HepG2 (cell line): Measurements from ENCODE around the gene ANAPC1. TPM values are rescaled to one million over a fixed set of nuclear protein-coding genes. Genes with fewer than 3 reads are reported as not detected.

Experiments
- ATAD3A ChIP-seq: sonication (generic); formaldehyde crosslinking; IDR thresholded peaks from 2 replicates; pipeline ENCODE4 v1.4.0; 2020; ENCODE audit warnings: missing genetic modification reagents
- ERF ChIP-seq: IDR thresholded peaks from 2 replicates; pipeline ENCODE4 v1.6.1; 2018; ENCODE audit warnings: missing biosample characterization, missing genetic modification reagents
- ETV5 ChIP-seq: IDR thresholded peaks from 2 replicates; pipeline ENCODE4 v1.6.1; 2018; ENCODE audit warnings: missing biosample characterization, missing genetic modification reagents, inconsistent platforms, borderline replicate concordance
- KAT7 ChIP-seq: IDR thresholded peaks from 2 replicates; pipeline ENCODE4 v1.6.1; 2018; ENCODE audit warnings: borderline replicate concordance, missing compliant biosample characterization
- NCOA5 ChIP-seq: sonication (generic); formaldehyde crosslinking; IDR thresholded peaks from 2 replicates; pipeline ENCODE4 v1.4.0; 2020; ENCODE audit warnings: missing genetic modification reagents
- TBL1XR1 ChIP-seq: fragments of 150-350 bp; IDR thresholded peaks from 2 replicates; pipeline ENCODE4 v1.6.1; 2014; ENCODE audit warnings: borderline replicate concordance, low read length; ENCODE audit not compliant: partially characterized antibody
- ZNF33A ChIP-seq: sonication (generic); formaldehyde crosslinking; IDR thresholded peaks from 2 replicates; pipeline ENCODE4 v1.5.1; 2020; ENCODE audit warnings: missing genetic modification reagents, mild to moderate bottlenecking, moderate library complexity, borderline replicate concordance
- ZNF660 ChIP-seq: sonication (generic); formaldehyde crosslinking; IDR thresholded peaks from 2 replicates; pipeline ENCODE4 v1.5.1; 2020; ENCODE audit warnings: mild to moderate bottlenecking, low read depth, missing genetic modification reagents, borderline replicate concordance
- polyA plus RNA-seq, 8 experiments: library from polyadenylated mRNA; depleted of rRNA in 3 of 8; stranded (reverse) in 7 of 8; unstranded in 1 of 8; fragments of >200 nt; fragmentation: Illumina TruSeq in 4 of 8; extraction: Trizol in 4 of 8; gene quantifications; 2 replicates each; pipeline versions ENCODE4 v1.2.1 to v1.2.3, GENCODE V29; 2011 to 2016; ENCODE audit warnings: low read depth in 4 of 8, missing spikeins in 1 of 8, mixed read lengths in 1 of 8; ENCODE audit not compliant: insufficient read depth in 1 of 8
- total RNA-seq, 5 experiments: library from RNA; depleted of rRNA; stranded (reverse); fragments of >200 nt; fragmentation: Illumina TruSeq; extraction: Trizol; gene quantifications; 2 replicates each; pipeline ENCODE4 v1.2.3, GENCODE V29; 2016; ENCODE audit warnings: low read depth in 1 of 5
- TF ChIP-seq, protein P1 (sequence below): sonication (generic); formaldehyde crosslinking; IDR thresholded peaks from 2 replicates; pipeline ENCODE4 v1.5.0; 2020; ENCODE audit warnings: mild to moderate bottlenecking, missing genetic modification reagents
- TF ChIP-seq, protein P2 (sequence below): sonication (generic); formaldehyde crosslinking; IDR thresholded peaks from 2 replicates; pipeline ENCODE4 v1.5.0; 2020; ENCODE audit warnings: missing genetic modification reagents
- TF ChIP-seq, protein P3 (sequence below): sonication (generic); formaldehyde crosslinking; conservative IDR thresholded peaks from 2 replicates; pipeline ENCODE4 v1.8.0; 2022; ENCODE audit warnings: low read depth, missing genetic modification reagents
- TF ChIP-seq, protein P4 (sequence below): sonication (generic); formaldehyde crosslinking; IDR thresholded peaks from 2 replicates; pipeline ENCODE4 v1.5.0; 2020; ENCODE audit warnings: mild to moderate bottlenecking, missing genetic modification reagents, borderline replicate concordance
- TF ChIP-seq, protein P5 (sequence below): sonication (generic); formaldehyde crosslinking; IDR thresholded peaks from 2 replicates; pipeline ENCODE4 v1.5.0; 2020; ENCODE audit warnings: missing genetic modification reagents

Gene ANAPC1
- total and polyA plus RNA-seq, 2 of the 13 experiments (the other 11 are each of a cell fraction or from before 2014, with no cell fraction given) = 50.0 to 89.7 TPM

DNA sequence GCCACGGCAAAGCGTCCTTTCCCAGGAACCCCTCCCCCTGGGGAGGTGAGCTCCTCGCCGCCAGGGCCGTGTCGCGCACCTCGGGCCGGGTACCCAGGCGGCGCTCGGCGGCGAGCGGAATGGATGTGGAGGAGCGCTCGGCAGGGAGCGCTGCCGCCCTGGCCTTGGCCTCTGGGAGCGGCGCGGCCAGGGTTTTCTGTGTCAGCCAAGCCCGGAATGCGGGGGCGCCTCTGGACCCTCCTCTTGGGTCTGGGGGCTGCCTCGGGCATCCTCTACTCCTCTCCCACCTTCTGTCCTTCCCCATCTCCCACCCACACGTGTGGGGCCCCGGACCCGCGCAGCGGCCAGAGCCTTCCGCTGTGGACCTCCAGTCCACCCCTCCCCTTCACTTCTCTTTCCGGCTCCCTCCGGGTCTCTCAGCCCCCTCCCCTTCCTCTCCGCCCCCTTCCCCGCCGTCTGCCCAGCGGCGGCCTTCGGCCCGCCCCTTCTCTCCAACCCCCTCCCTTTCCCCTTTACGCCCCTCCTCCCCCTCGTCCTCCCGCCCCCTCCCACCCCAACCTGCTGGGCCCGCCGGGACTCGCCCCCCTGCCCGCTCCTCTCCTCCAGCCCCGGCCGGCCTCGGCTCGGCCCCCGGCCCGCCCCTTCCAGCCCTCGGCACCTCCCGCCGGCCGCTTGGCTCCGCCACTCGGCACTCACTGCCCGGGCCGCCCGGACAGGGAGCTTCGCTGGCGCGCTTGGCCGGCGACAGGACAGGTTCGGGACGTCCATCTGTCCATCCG, 14.1 kb upstream of the ANAPC1 start, which contains the start of gene MERTK (continued):
- TF ChIP-seq, protein P1, sequence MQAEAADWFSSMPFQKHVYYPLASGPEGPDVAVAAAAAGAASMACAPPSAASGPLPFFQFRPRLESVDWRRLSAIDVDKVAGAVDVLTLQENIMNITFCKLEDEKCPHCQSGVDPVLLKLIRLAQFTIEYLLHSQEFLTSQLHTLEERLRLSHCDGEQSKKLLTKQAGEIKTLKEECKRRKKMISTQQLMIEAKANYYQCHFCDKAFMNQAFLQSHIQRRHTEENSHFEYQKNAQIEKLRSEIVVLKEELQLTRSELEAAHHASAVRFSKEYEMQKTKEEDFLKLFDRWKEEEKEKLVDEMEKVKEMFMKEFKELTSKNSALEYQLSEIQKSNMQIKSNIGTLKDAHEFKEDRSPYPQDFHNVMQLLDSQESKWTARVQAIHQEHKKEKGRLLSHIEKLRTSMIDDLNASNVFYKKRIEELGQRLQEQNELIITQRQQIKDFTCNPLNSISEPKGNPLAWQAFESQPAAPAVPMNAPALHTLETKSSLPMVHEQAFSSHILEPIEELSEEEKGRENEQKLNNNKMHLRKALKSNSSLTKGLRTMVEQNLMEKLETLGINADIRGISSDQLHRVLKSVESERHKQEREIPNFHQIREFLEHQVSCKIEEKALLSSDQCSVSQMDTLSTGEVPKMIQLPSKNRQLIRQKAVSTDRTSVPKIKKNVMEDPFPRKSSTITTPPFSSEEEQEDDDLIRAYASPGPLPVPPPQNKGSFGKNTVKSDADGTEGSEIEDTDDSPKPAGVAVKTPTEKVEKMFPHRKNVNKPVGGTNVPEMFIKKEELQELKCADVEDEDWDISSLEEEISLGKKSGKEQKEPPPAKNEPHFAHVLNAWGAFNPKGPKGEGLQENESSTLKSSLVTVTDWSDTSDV (CRISPR knock-in tag) = no peak; the same call in 1 of the 2 replicates
- TF ChIP-seq ETV5 (CRISPR knock-in tag) (peak; percentile 91), ZNF660 (CRISPR knock-in tag) (no peak), NCOA5 (CRISPR knock-in tag) (no peak), TBL1XR1 (no peak), ATAD3A (CRISPR knock-in tag) (no peak), ERF (CRISPR knock-in tag) (peak; percentile 85), ZNF33A (peak; percentile 82; the same call in 1 of the 2 replicates), KAT7 (CRISPR knock-in tag) (peak; percentile 97)
- TF ChIP-seq, protein P2, sequence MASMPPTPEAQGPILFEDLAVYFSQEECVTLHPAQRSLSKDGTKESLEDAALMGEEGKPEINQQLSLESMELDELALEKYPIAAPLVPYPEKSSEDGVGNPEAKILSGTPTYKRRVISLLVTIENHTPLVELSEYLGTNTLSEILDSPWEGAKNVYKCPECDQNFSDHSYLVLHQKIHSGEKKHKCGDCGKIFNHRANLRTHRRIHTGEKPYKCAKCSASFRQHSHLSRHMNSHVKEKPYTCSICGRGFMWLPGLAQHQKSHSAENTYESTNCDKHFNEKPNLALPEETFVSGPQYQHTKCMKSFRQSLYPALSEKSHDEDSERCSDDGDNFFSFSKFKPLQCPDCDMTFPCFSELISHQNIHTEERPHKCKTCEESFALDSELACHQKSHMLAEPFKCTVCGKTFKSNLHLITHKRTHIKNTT (CRISPR knock-in tag) = 0 out of 2 replicates have a peak, but pooled peaks have one; percentile 43
- TF ChIP-seq, protein P3, sequence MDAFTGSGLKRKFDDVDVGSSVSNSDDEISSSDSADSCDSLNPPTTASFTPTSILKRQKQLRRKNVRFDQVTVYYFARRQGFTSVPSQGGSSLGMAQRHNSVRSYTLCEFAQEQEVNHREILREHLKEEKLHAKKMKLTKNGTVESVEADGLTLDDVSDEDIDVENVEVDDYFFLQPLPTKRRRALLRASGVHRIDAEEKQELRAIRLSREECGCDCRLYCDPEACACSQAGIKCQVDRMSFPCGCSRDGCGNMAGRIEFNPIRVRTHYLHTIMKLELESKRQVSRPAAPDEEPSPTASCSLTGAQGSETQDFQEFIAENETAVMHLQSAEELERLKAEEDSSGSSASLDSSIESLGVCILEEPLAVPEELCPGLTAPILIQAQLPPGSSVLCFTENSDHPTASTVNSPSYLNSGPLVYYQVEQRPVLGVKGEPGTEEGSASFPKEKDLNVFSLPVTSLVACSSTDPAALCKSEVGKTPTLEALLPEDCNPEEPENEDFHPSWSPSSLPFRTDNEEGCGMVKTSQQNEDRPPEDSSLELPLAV (CRISPR knock-in tag) = peak; percentile 9; the same call in 1 of the 2 replicates
- TF ChIP-seq, protein P4, sequence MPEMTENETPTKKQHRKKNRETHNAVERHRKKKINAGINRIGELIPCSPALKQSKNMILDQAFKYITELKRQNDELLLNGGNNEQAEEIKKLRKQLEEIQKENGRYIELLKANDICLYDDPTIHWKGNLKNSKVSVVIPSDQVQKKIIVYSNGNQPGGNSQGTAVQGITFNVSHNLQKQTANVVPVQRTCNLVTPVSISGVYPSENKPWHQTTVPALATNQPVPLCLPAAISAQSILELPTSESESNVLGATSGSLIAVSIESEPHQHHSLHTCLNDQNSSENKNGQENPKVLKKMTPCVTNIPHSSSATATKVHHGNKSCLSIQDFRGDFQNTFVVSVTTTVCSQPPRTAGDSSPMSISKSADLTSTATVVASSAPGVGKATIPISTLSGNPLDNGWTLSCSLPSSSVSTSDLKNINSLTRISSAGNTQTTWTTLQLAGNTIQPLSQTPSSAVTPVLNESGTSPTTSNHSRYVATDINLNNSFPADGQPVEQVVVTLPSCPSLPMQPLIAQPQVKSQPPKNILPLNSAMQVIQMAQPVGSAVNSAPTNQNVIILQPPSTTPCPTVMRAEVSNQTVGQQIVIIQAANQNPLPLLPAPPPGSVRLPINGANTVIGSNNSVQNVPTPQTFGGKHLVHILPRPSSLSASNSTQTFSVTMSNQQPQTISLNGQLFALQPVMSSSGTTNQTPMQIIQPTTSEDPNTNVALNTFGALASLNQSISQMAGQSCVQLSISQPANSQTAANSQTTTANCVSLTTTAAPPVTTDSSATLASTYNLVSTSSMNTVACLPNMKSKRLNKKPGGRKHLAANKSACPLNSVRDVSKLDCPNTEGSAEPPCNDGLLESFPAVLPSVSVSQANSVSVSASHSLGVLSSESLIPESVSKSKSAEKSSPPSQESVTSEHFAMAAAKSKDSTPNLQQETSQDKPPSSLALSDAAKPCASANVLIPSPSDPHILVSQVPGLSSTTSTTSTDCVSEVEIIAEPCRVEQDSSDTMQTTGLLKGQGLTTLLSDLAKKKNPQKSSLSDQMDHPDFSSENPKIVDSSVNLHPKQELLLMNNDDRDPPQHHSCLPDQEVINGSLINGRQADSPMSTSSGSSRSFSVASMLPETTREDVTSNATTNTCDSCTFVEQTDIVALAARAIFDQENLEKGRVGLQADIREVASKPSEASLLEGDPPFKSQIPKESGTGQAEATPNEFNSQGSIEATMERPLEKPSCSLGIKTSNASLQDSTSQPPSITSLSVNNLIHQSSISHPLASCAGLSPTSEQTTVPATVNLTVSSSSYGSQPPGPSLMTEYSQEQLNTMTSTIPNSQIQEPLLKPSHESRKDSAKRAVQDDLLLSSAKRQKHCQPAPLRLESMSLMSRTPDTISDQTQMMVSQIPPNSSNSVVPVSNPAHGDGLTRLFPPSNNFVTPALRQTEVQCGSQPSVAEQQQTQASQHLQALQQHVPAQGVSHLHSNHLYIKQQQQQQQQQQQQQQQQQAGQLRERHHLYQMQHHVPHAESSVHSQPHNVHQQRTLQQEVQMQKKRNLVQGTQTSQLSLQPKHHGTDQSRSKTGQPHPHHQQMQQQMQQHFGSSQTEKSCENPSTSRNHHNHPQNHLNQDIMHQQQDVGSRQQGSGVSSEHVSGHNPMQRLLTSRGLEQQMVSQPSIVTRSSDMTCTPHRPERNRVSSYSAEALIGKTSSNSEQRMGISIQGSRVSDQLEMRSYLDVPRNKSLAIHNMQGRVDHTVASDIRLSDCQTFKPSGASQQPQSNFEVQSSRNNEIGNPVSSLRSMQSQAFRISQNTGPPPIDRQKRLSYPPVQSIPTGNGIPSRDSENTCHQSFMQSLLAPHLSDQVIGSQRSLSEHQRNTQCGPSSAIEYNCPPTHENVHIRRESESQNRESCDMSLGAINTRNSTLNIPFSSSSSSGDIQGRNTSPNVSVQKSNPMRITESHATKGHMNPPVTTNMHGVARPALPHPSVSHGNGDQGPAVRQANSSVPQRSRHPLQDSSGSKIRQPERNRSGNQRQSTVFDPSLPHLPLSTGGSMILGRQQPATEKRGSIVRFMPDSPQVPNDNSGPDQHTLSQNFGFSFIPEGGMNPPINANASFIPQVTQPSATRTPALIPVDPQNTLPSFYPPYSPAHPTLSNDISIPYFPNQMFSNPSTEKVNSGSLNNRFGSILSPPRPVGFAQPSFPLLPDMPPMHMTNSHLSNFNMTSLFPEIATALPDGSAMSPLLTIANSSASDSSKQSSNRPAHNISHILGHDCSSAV (CRISPR knock-in tag) = no peak
- TF ChIP-seq, protein P5, sequence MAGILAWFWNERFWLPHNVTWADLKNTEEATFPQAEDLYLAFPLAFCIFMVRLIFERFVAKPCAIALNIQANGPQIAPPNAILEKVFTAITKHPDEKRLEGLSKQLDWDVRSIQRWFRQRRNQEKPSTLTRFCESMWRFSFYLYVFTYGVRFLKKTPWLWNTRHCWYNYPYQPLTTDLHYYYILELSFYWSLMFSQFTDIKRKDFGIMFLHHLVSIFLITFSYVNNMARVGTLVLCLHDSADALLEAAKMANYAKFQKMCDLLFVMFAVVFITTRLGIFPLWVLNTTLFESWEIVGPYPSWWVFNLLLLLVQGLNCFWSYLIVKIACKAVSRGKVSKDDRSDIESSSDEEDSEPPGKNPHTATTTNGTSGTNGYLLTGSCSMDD (CRISPR knock-in tag) = no peak
